ENCODE data around the gene AMELX. TPM values are rescaled to one million over a fixed set of nuclear protein-coding genes. Genes with fewer than 3 reads are reported as not detected.

The AMELX gene
- total RNA-seq, 1 donor from 2014 or later, result not detected

DNA sequence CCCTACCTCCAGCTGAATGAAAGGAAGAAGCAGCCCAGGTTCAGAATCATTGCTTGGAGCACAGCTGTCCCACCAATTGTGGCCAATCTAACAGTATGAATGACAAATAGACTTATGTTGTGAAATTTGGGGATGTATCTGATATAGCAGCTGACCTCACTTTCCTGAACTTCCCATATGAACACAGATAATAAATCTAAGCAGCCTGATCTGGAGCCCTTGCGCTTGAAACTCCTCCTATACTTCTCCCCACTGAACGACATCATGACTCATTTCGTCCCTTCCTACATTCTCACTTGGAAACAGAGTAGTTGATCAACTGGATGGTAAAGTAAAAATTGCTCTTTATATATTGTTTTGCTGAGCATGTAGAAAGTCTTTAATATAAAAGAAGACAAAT, 24.2 kb upstream of the AMELX start:
- no peak overlapping the region for H3K4me3 ChIP-seq
- TF ChIP-seq, protein P1, sequence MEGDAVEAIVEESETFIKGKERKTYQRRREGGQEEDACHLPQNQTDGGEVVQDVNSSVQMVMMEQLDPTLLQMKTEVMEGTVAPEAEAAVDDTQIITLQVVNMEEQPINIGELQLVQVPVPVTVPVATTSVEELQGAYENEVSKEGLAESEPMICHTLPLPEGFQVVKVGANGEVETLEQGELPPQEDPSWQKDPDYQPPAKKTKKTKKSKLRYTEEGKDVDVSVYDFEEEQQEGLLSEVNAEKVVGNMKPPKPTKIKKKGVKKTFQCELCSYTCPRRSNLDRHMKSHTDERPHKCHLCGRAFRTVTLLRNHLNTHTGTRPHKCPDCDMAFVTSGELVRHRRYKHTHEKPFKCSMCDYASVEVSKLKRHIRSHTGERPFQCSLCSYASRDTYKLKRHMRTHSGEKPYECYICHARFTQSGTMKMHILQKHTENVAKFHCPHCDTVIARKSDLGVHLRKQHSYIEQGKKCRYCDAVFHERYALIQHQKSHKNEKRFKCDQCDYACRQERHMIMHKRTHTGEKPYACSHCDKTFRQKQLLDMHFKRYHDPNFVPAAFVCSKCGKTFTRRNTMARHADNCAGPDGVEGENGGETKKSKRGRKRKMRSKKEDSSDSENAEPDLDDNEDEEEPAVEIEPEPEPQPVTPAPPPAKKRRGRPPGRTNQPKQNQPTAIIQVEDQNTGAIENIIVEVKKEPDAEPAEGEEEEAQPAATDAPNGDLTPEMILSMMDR (IDR thresholded peaks at IDR 0.05), result no peak
- H3K4me1 ChIP-seq, result no peaks in the 10 kb centered on the region
- H3K27ac ChIP-seq, result no peak overlapping the region
- DNase-seq, result no peak
- ATAC-seq, result no peak
- H3K36me3 ChIP-seq, result no peaks in the 10 kb centered on the region
- H3K27me3 ChIP-seq (ENCODE audit: low read depth), result no peaks in the 10 kb centered on the region
- intact Hi-C loops (cut with DNase I), result no loop called here
- no peaks in the 10 kb centered on the region for H3K9me3 ChIP-seq

DNA sequence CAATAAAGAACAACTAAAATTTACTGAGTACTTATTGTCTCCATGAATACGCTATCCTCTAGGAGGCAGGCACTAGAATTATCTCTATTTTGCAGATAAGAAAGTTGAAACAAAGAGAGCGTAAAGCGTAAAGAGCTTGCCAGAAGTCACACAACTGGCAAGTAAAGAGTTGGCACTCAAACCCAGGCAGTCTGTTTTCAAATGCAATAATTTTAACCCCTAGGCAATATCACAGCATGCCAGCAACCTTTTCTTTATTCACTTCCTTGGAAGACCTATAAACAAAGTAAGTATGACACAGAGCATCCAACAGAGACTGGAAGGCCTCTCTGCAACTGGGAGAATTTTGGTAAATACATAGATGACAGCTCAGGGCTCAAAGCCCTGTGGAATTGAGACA, 23.2 kb upstream of the AMELX start:
- DNase-seq (no peak), ATAC-seq (no peak)
- H3K27ac ChIP-seq, result no peak overlapping the region

DNA sequence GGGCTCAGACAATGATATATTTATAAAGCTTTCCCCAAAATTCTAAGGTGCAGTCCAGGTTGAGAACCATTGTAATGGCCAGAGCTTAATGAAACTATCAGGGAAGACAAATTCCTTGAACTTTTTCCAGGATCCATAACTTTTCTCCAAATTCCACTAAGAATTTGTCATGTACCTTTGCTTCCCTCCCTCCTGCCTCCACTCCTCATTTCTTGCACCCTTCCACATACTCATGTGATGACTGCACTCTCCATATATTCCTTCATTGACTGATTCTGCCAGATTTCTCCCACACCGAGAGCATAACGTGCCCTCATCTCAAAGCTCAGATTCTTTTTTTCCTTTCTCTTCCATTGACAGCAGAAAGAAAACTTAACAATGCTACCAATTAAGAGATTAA, 20.9 kb upstream of the AMELX start:
- H3K9me3 ChIP-seq, result no peaks in the 10 kb centered on the region
- ATAC-seq (no peak), DNase-seq (no peak)
- H3K4me3 ChIP-seq, result no peak overlapping the region
- no peaks in the 10 kb centered on the region for H3K27me3 ChIP-seq (ENCODE audit: low read depth)
- H3K4me1 ChIP-seq, result no peaks in the 10 kb centered on the region
- intact Hi-C loops (cut with DNase I), result no loop called here
- TF ChIP-seq, protein P1 (IDR thresholded peaks at IDR 0.05), result no peak
- no peaks in the 10 kb centered on the region for H3K36me3 ChIP-seq
- no peak overlapping the region for H3K27ac ChIP-seq

More for the DNA sequence above, 23.2 kb upstream of the AMELX start:
- TF ChIP-seq, protein P1 (IDR thresholded peaks at IDR 0.05), result no peak
- H3K4me3 ChIP-seq, result no peak overlapping the region
- no peaks in the 10 kb centered on the region for H3K27me3 ChIP-seq (ENCODE audit: low read depth)
- H3K9me3 ChIP-seq, result no peaks in the 10 kb centered on the region
- no peaks in the 10 kb centered on the region for H3K36me3 ChIP-seq
- intact Hi-C loops (cut with DNase I), result no loop called here
- no peaks in the 10 kb centered on the region for H3K4me1 ChIP-seq

DNA sequence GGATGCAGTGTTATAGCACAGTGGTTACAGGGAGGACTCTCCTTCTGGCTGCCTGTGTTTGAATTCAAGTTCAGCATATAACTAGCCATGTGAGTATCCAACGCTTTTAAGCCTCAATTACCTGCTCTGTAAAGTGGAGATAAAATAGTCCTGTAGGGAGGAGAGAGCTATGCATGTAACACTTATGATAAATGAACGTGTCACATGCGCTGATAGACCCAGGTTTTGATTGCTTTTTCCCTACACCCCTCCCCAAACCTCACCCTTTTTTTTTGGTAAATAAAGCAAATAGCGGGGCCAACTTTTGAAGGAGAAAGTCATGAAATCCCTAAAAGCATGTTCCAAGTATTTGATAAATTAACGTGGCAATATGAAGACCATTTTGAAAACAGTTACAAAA, 20.4 kb upstream of the AMELX start:
- no peak for ATAC-seq
- TF ChIP-seq, protein P1 (IDR thresholded peaks at IDR 0.05), result no peak
- intact Hi-C loops (cut with DNase I), result no loop called here
- no peak for DNase-seq
- Histone ChIP-seq H3K4me3 (no peak overlapping the region), H3K4me1 (no peaks in the 10 kb centered on the region), H3K36me3 (no peaks in the 10 kb centered on the region), H3K27me3 (ENCODE audit: low read depth) (no peaks in the 10 kb centered on the region), H3K27ac (no peak overlapping the region), H3K9me3 (no peaks in the 10 kb centered on the region)

DNA sequence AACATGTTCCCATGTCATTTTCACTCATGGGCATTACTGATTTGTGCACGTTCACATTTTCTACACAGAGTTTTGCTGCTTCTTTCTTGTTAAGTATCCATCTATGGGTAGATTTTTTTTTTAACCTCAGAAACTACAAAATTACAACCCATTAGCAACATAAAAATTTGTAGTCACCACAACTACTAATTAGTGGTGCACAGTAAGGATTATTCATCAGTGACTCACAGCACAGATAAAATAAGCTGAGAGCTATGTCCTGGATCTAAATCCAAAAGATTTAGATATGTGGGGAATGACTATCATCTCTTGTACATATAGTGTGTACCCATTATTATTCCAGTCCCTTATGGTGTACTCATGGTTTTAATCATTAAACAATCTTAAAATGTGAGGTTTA, 19.7 kb upstream of the AMELX start:
- DNase-seq (no peak), ATAC-seq (no peak)
- no peaks in the 10 kb centered on the region for H3K27me3 ChIP-seq (ENCODE audit: low read depth)
- no peak overlapping the region for H3K4me3 ChIP-seq
- H3K27ac ChIP-seq, result no peak overlapping the region
- H3K9me3 ChIP-seq, result no peaks in the 10 kb centered on the region
- TF ChIP-seq, protein P1 (IDR thresholded peaks at IDR 0.05), result no peak
- intact Hi-C loops (cut with DNase I), result no loop called here
- no peaks in the 10 kb centered on the region for H3K36me3 ChIP-seq
- no peaks in the 10 kb centered on the region for H3K4me1 ChIP-seq

DNA sequence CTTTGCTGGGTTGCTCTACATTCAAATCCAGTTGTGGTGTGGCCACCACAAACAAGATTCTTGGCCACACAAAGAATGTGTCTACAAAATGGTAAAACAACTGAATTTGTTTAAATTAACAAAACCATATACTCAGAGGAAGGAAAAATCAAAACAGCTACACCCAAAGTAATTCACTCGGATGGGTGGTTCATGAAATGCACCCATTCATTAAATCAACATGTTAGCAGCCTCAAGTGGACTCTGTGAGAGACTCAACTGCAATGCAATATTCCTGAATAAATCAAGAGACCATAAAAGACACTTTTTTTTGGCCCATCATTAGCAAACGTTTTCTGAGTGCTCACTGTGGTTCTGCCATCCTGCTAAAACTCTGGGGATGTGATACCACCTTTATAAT, 11.2 kb upstream of the AMELX start:
- Histone ChIP-seq H3K4me3 (no peak overlapping the region), H3K9me3 (no peaks in the 10 kb centered on the region), H3K36me3 (no peaks in the 10 kb centered on the region), H3K27ac (no peak overlapping the region), H3K27me3 (ENCODE audit: low read depth) (no peaks in the 10 kb centered on the region), H3K4me1 (no peaks in the 10 kb centered on the region)
- intact Hi-C loops (cut with DNase I), result no loop called here
- TF ChIP-seq, protein P1 (IDR thresholded peaks at IDR 0.05), result no peak
- DNase-seq, result no peak
- ATAC-seq, result no peak

All from lower lobe of right lung (tissue), 2 donors.